ENCODE data around the gene RSPO4. TPM values are rescaled to one million over a fixed set of nuclear protein-coding genes. Genes with fewer than 3 reads are reported as not detected.

RSPO4 gene
- total and polyA plus RNA-seq, 2 of the 8 experiments (the other 6 are each of a cell fraction or from before 2014, with no cell fraction given) = 3.4 to 6.4 TPM

DNA sequence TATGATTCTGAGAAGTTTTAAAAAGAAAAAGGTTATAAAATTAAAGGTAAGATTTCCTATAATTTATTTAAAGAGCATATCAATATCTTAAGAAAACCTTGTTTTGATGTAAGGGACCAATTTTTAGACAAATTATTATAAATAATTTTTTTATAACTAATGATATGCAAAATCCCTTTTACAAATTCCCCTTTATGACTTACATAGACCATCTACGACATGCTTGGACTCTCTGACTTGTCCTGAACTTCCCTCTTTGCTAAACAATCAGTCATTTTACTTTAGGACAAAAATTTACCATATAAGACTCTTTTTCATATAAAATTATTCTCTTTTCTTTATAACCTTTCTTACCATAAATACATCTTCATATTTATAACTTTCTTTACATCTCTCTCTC, 70.7 kb downstream of the RSPO4 start:
- no peak overlapping the region for H2AK5ac ChIP-seq (ENCODE audit: low read depth, low read length)
- no peak overlapping the region for H2BK20ac ChIP-seq (ENCODE audit: low read length)
- H3K23ac ChIP-seq (ENCODE audit: insufficient read length) = no peak overlapping the region
- H2BK120ac ChIP-seq (replicated peaks; ENCODE audit: low read depth, low read length) = no peak overlapping the region
- ChIA-PET POLR2A (ENCODE audit: partially characterized antibody) (interaction anchor here (0.6 kb wide), 1 partner anchor 122 kb away, joined by 3 read pairs; no protein-coding TSS in a partner anchor), CTCF (ENCODE audit: partially characterized antibody) (interaction anchor here (2.9 to 4.1 kb wide), 2 partner anchors 25 kb away, joined by 20 to 45 read pairs; no protein-coding TSS in a partner anchor)
- H3K36me3 ChIP-seq (ENCODE audit: control insufficient read depth in 2 of 4, insufficient read depth in 4 of 4, low read length in 3 of 4) = peaks cover 0 to 3% (median 0%) of the 10 kb centered on the region in 4 experiments; a peak in 1 of 8 replicates
- no peak overlapping the region for H2BK12ac ChIP-seq (ENCODE audit: low read depth, low read length)
- no peak overlapping the region for H3K4ac ChIP-seq (replicated peaks; ENCODE audit: insufficient read length, low read depth, low read length)
- no peak overlapping the region for H3K9ac ChIP-seq (replicated peaks in 1 of 4; ENCODE audit: extremely low read depth in 1 of 4, low read depth in 3 of 4, low read length in 3 of 4)
- WGBS, 2 experiments (ENCODE audit: extremely low coverage in 1 of 2, insufficient coverage in 1 of 2, insufficient read length in 1 of 2, insufficient replicate concordance in 2 of 2, low coverage in 1 of 2, low lambda C conversion rate in 2 of 2, missing lambda C conversion rate in 1 of 2) = 8% methylated on average over 1 of the region's 1 CpG; no CpG with 5 or more reads in 1 of the 2 experiments
- H3K4me1 ChIP-seq (replicated peaks in 1 of 4; ENCODE audit: control insufficient read depth in 3 of 4, insufficient read depth in 4 of 4, low read length in 3 of 4) = 0 out of 7 replicates have a peak, but pooled peaks cover 0 to 3% (median 0%) of the 10 kb centered on the region in 4 experiments
- no peaks in the 10 kb centered on the region for H3K79me2 ChIP-seq (ENCODE audit: control insufficient read depth in 1 of 2, insufficient read depth in 2 of 2, low read length in 2 of 2)
- DNase-seq (ENCODE audit: low read depth in 1 of 2, low spot score in 2 of 2) = no peak
- H2BK5ac ChIP-seq (ENCODE audit: low read depth, low read length) = no peak overlapping the region
- no peak overlapping the region for H3K56ac ChIP-seq (replicated peaks; ENCODE audit: insufficient read length, low read depth, low read length)
- no peak for TF ChIP-seq NANOG (IDR thresholded peaks at IDR 0.05; ENCODE audit: insufficient read depth, low read depth, low read length, poor library complexity, severe bottlenecking)
- TF ChIP-seq SRF (IDR thresholded peaks at IDR 0.05; ENCODE audit: low read depth, low read length) = no peak
- H3K23me2 ChIP-seq (ENCODE audit: low read depth, low read length) = no peaks in the 10 kb centered on the region
- no peak overlapping the region for H3K14ac ChIP-seq (ENCODE audit: insufficient read length)
- H3K4me2 ChIP-seq (ENCODE audit: insufficient read depth in 1 of 2, low read depth in 2 of 2, low read length in 2 of 2) = no peak overlapping the region
- H3K27ac ChIP-seq (ENCODE audit: low read depth, low read length) = no peak overlapping the region
- H4K20me1 ChIP-seq (replicated peaks in 1 of 2; ENCODE audit: control insufficient read depth in 1 of 2, insufficient read depth in 2 of 2, low read length in 2 of 2) = no peaks in the 10 kb centered on the region
- no peak overlapping the region for H3K18ac ChIP-seq (ENCODE audit: extremely low read depth, low read length)
- no peaks in the 10 kb centered on the region for H3K79me1 ChIP-seq (ENCODE audit: low read depth, low read length)
- no peak overlapping the region for H4K8ac ChIP-seq (ENCODE audit: extremely low read depth, insufficient read depth, low read length)
- no peak for FAIRE-seq
- no peak overlapping the region for H4K91ac ChIP-seq (replicated peaks; ENCODE audit: insufficient read length, low read length)
- no peaks in the 10 kb centered on the region for H3K27me3 ChIP-seq (replicated peaks in 1 of 4; ENCODE audit: control insufficient read depth in 3 of 4, extremely low read depth in 1 of 4, insufficient read depth in 3 of 4, low read length in 3 of 4)
- no peak overlapping the region for H2AFZ ChIP-seq (ENCODE audit: low read length)
- no peak overlapping the region for H3K4me3 ChIP-seq (ENCODE audit: extremely low read depth in 1 of 4, insufficient read depth in 2 of 4, low read depth in 3 of 4, low read length in 4 of 4)
- no peak overlapping the region for H4K5ac ChIP-seq (ENCODE audit: insufficient read length, low read depth, low read length)
- H2BK15ac ChIP-seq (ENCODE audit: low read length) = no peak overlapping the region
- H3K9me3 ChIP-seq (ENCODE audit: insufficient read depth in 2 of 2, low read depth in 1 of 2, low read length in 1 of 2) = peaks cover 20 to 23% of the 10 kb centered on the region in 2 experiments

All from H1 (cell line).